ENCODE data around the gene CPNE4.

CPNE4 gene

GRCh38 chr3:131549340-131549739 lies 485.5 kb downstream of the CPNE4 start:
- Histone ChIP-seq H3K4me3 (ENCODE audit: low read length) (no peak overlapping the region), H3K4me2 (ENCODE audit: low read depth, low read length) (no peak overlapping the region), H3K27me3 (replicated peaks; ENCODE audit: insufficient read depth, low read length) (peaks cover 27% of the 10 kb centered on the region), H3K79me2 (ENCODE audit: low read length) (no peaks in the 10 kb centered on the region), H3K27ac (ENCODE audit: low read length) (no peak overlapping the region), H4K20me1 (ENCODE audit: insufficient read depth, low read length) (no peaks in the 10 kb centered on the region), H3F3A (ENCODE audit: insufficient read depth, low read length) (peaks cover 9% of the 10 kb centered on the region; the same call in 1 of the 2 replicates), H3K9me2 (replicated peaks; ENCODE audit: insufficient read depth, low read length) (no peaks in the 10 kb centered on the region), H2AFZ (ENCODE audit: low read length) (no peak overlapping the region), H3K4me1 (ENCODE audit: low read length) (peaks cover 20% of the 10 kb centered on the region), H3K36me3 (replicated peaks; ENCODE audit: insufficient read depth, low read length) (no peaks in the 10 kb centered on the region), H3K9me3 (replicated peaks; ENCODE audit: insufficient read depth, low read length) (no peaks in the 10 kb centered on the region), H3K9ac (ENCODE audit: low read length) (no peak overlapping the region)
- TF ChIP-seq EZH2 (optimal IDR thresholded peaks at IDR 0.05; ENCODE audit: low read depth, low read length) = no peak
- no peak for TF ChIP-seq EZH2phosphoT487 (IDR thresholded peaks at IDR 0.05; ENCODE audit: low read length)
- peak; percentile 73 for TF ChIP-seq CTCF (IDR thresholded peaks at IDR 0.05; ENCODE audit: low read length)
- DNase-seq = peak; percentile 46

DNA sequence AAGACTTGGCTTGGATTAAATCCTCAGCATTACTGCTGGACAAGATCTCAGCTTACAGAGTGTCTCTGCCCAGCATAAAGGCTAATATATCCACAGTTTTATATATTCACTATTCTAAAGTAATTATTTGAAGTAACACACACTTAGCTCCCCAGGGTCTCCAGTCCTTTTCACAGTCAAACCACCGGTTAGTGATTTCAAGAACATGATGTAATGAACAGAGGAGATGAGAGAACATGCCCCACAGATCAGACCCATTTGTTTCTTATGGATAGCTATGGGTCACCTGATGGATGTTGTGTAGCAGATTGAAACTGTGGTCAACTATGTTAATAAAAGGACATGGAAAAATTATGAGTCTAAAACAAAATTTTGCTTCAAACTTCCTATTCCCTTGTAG lies 487.2 kb downstream of the CPNE4 start:
- no peak overlapping the region for H3K9ac ChIP-seq (ENCODE audit: low read length)
- H3K4me1 ChIP-seq (ENCODE audit: low read length) = peaks cover 2% of the 10 kb centered on the region; the same call in 1 of the 2 replicates
- no peaks in the 10 kb centered on the region for H4K20me1 ChIP-seq (ENCODE audit: insufficient read depth, low read length)
- TF ChIP-seq EZH2phosphoT487 (IDR thresholded peaks at IDR 0.05; ENCODE audit: low read length) (no peak), CTCF (IDR thresholded peaks at IDR 0.05; ENCODE audit: low read length) (no peak)
- no peaks in the 10 kb centered on the region for H3K9me3 ChIP-seq (replicated peaks; ENCODE audit: insufficient read depth, low read length)
- no peak overlapping the region for H3K27ac ChIP-seq (ENCODE audit: low read length)
- H3F3A ChIP-seq (ENCODE audit: insufficient read depth, low read length) = no peaks in the 10 kb centered on the region
- no peaks in the 10 kb centered on the region for H3K79me2 ChIP-seq (ENCODE audit: low read length)
- H3K36me3 ChIP-seq (replicated peaks; ENCODE audit: insufficient read depth, low read length) = no peaks in the 10 kb centered on the region
- H3K9me2 ChIP-seq (replicated peaks; ENCODE audit: insufficient read depth, low read length) = no peaks in the 10 kb centered on the region
- H3K4me3 ChIP-seq (ENCODE audit: low read length) = no peak overlapping the region
- DNase-seq = no peak
- no peak overlapping the region for H3K4me2 ChIP-seq (ENCODE audit: low read depth, low read length)
- H2AFZ ChIP-seq (ENCODE audit: low read length) = no peak overlapping the region
- H3K27me3 ChIP-seq (replicated peaks; ENCODE audit: insufficient read depth, low read length) = peaks cover 22% of the 10 kb centered on the region

- no peak for DNase-seq
- H3K9ac ChIP-seq (ENCODE audit: low read length) = no peak overlapping the region
- H3K4me1 ChIP-seq (ENCODE audit: low read length) = no peaks in the 10 kb centered on the region
- H3F3A ChIP-seq (ENCODE audit: insufficient read depth, low read length) = no peaks in the 10 kb centered on the region
- H3K9me2 ChIP-seq (replicated peaks; ENCODE audit: insufficient read depth, low read length) = no peaks in the 10 kb centered on the region
- H3K27me3 ChIP-seq (replicated peaks; ENCODE audit: insufficient read depth, low read length) = peaks cover 10% of the 10 kb centered on the region
- H3K79me2 ChIP-seq (ENCODE audit: low read length) = no peaks in the 10 kb centered on the region
- no peak overlapping the region for H2AFZ ChIP-seq (ENCODE audit: low read length)
- no peak overlapping the region for H3K4me2 ChIP-seq (ENCODE audit: low read depth, low read length)
- H3K36me3 ChIP-seq (replicated peaks; ENCODE audit: insufficient read depth, low read length) = no peaks in the 10 kb centered on the region
- no peak overlapping the region for H3K4me3 ChIP-seq (ENCODE audit: low read length)
- no peak overlapping the region for H3K27ac ChIP-seq (ENCODE audit: low read length)
- no peaks in the 10 kb centered on the region for H3K9me3 ChIP-seq (replicated peaks; ENCODE audit: insufficient read depth, low read length)
- H4K20me1 ChIP-seq (ENCODE audit: insufficient read depth, low read length) = no peaks in the 10 kb centered on the region
- TF ChIP-seq EZH2phosphoT487 (IDR thresholded peaks at IDR 0.05; ENCODE audit: low read length) (no peak), EZH2 (optimal IDR thresholded peaks at IDR 0.05; ENCODE audit: low read depth, low read length) (no peak), CTCF (IDR thresholded peaks at IDR 0.05; ENCODE audit: low read length) (no peak)
Observed at GRCh38 chr3:131546441-131546840, 488.4 kb downstream of the CPNE4 start.
